Activated B cell treated with CpG ODN at 0.5 μM for 24 hours (primary cell): ENCODE data around the gene IL17RB. TPM values are rescaled to one million over a fixed set of nuclear protein-coding genes. Genes with fewer than 3 reads are reported as not detected.

Source experiments
- ATAC-seq: fragments of 200-7000 bp; cut with Tn5 transposase; one replicate; pipeline ENCODE4 v1.10.0; 2021; ENCODE audit warnings: low read depth, mild to moderate bottlenecking, moderate library complexity
- CTCF ChIA-PET: fragments of 350-600 bp; sonication (Branson Sonifier 250); formaldehyde crosslinking; loops from one replicate; lab custom pipeline; 2021; ENCODE audit warnings: antibody characterized with exemption; lab: Charles Lee
- POLR2A ChIA-PET: fragments of 350-600 bp; sonication (Branson Sonifier 250); formaldehyde crosslinking; loops from one replicate; lab custom pipeline; 2021; ENCODE audit warnings: antibody characterized with exemption; lab: Charles Lee
- DNase-seq: peaks from one replicate; pipeline ENCODE4 v3.0.0; 2022
- H3K27ac Mint-ChIP-seq: one replicate; pipeline ENCODE4 v1.8.0; 2020; ENCODE audit warnings: mixed read lengths
- H3K27me3 Mint-ChIP-seq: one replicate; pipeline ENCODE4 v1.8.0; 2021; ENCODE audit warnings: mixed read lengths
- H3K36me3 Mint-ChIP-seq: one replicate; pipeline ENCODE4 v1.8.0; 2021; ENCODE audit warnings: low read depth, mixed read lengths
- H3K4me1 Mint-ChIP-seq: one replicate; pipeline ENCODE4 v1.8.0; 2021; ENCODE audit warnings: mixed read lengths
- H3K4me3 Mint-ChIP-seq: one replicate; pipeline ENCODE4 v1.8.0; 2020; ENCODE audit warnings: mild to moderate bottlenecking, mixed read lengths
- H3K9me3 Mint-ChIP-seq: one replicate; pipeline ENCODE4 v1.8.0; 2020; ENCODE audit warnings: mixed read lengths
- CTCF ChIP-seq: fragments of 200-600 bp; IDR thresholded peaks from one replicate; pipeline ENCODE4 v1.8.0; 2022; ENCODE audit warnings: antibody characterized with exemption, mild to moderate bottlenecking
- intact Hi-C: fragments of 100-400 bp; cut with micrococcal nuclease; formaldehyde crosslinking; loops from one replicate; pipeline ENCODE4 v1.15.1; 2024
- total RNA-seq: library from RNA; stranded (reverse); gene quantifications from 2 replicates; pipeline ENCODE4 v1.2.3, GENCODE V29; 2022

Gene IL17RB
- total RNA-seq, 1 donor from 2014 or later: 3.0 TPM

GRCh38 chr3:53859178-53859577 lies 12.8 kb downstream of the IL17RB start:
- DNase-seq (no peak), ATAC-seq (no peak)
- Mint-ChIP-seq H3K27me3 (no peaks in the 10 kb centered on the region), H3K9me3 (no peaks in the 10 kb centered on the region), H3K36me3 (peaks cover 27% of the 10 kb centered on the region), H3K4me1 (peaks cover 41% of the 10 kb centered on the region), H3K4me3 (no peak overlapping the region), H3K27ac (no peak overlapping the region)
- CTCF ChIA-PET: interaction anchor here (0.9 kb wide), 1 partner anchor 48 kb away, joined by 3 read pairs; no protein-coding TSS in a partner anchor
- TF ChIP-seq CTCF: no peak
- POLR2A ChIA-PET: no interaction called here
- intact Hi-C loops: no loop called here

DNA sequence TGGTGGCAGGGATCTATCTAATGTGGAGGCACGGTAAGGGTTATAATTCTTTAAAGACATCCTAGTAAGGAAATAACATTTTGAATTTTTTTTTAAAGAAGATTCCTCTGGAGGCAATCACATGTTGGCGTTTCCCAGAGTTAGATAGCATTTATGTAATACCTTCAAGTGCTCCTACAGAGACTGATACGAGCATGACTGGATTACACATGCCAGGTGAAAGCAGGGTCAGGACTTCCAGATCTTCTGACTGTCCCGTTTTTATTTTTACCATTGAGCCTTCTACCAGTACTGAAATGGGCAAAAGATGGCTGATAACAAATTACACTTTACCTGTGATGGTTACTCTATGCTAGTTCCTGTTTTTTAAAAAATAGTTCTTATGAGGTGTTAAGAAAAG lies 13.8 kb downstream of the IL17RB start:
- DNase-seq (no peak), ATAC-seq (no peak)
- no peak for TF ChIP-seq CTCF
- intact Hi-C loops: no loop called here
- POLR2A ChIA-PET: no interaction called here
- Mint-ChIP-seq H3K27ac (no peak overlapping the region), H3K36me3 (peaks cover 35% of the 10 kb centered on the region), H3K4me3 (no peak overlapping the region), H3K4me1 (peaks cover 48% of the 10 kb centered on the region), H3K27me3 (no peaks in the 10 kb centered on the region), H3K9me3 (no peaks in the 10 kb centered on the region)
- CTCF ChIA-PET: interaction anchor here (0.6 to 0.9 kb wide), 2 partner anchors 13 to 50 kb away, joined by 3 read pairs; no protein-coding TSS in a partner anchor

DNA sequence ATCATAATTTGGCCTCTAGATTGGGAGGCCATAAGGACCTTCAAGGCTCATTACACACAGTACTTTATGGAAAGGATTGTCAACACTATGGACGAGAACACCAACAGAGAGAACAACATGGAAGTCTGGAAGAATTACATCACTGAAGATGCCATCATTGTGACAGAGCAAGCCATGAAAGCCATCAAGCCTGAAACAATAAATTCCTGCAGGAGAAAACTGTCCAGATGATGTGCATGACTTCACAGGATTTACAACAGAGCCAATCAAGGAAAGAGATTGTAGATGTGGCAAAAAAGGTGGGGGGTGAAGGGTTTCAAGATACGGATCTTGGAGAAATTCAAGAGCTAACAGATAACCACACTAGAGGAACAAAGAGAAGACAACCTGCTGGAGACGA lies 15.9 kb downstream of the IL17RB start:
- Mint-ChIP-seq H3K27ac (no peak overlapping the region), H3K36me3 (peaks cover 42% of the 10 kb centered on the region), H3K27me3 (no peaks in the 10 kb centered on the region), H3K4me3 (no peak overlapping the region), H3K9me3 (no peaks in the 10 kb centered on the region), H3K4me1 (peaks cover 34% of the 10 kb centered on the region)
- no peak for ATAC-seq
- TF ChIP-seq CTCF: no peak
- ChIA-PET CTCF (interaction anchor here (0.6 kb wide), 1 partner anchor 697 kb away, joined by 3 read pairs; no protein-coding TSS in a partner anchor), POLR2A (no interaction called here)
- intact Hi-C loops: loop anchor here (1.0 kb wide), 1 partner anchor 563 kb away; no protein-coding TSS in a partner anchor
- no peak for DNase-seq

DNA sequence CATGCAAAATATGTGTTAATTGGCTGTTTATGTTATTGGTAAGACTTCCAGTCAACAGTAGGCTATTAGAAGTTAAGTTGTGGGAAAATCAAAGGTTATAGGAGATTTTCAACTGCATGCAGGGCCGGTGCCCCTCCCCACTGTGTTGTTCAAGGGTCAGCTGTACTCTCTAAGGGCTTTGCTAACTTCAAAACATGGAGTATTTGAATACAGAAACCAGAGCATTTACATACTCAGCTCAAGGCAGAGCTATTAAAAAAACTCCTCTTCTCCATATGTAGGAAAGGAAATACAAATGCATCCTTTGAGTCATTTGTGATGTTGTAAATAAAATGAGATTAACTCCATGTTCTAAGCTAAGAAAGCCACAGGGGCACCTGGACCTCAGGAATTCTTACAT lies 16.8 kb downstream of the IL17RB start:
- Mint-ChIP-seq H3K4me3 (no peak overlapping the region), H3K9me3 (no peaks in the 10 kb centered on the region), H3K36me3 (peaks cover 50% of the 10 kb centered on the region), H3K27me3 (no peaks in the 10 kb centered on the region), H3K4me1 (peaks cover 29% of the 10 kb centered on the region), H3K27ac (no peak overlapping the region)
- CTCF ChIA-PET: interaction anchor here (1.5 kb wide), 1 partner anchor 194 kb away, joined by 3 read pairs; no protein-coding TSS in a partner anchor
- intact Hi-C loops: loop anchor here (1.0 kb wide), 1 partner anchor 134 kb away; no protein-coding TSS in a partner anchor
- POLR2A ChIA-PET: interaction anchor here (0.7 to 1.6 kb wide), 2 partner anchors 28 to 166 kb away, joined by 4 to 5 read pairs; partner anchors contain the start of gene SELENOK
- ATAC-seq: no peak
- DNase-seq: no peak
- no peak for TF ChIP-seq CTCF

DNA sequence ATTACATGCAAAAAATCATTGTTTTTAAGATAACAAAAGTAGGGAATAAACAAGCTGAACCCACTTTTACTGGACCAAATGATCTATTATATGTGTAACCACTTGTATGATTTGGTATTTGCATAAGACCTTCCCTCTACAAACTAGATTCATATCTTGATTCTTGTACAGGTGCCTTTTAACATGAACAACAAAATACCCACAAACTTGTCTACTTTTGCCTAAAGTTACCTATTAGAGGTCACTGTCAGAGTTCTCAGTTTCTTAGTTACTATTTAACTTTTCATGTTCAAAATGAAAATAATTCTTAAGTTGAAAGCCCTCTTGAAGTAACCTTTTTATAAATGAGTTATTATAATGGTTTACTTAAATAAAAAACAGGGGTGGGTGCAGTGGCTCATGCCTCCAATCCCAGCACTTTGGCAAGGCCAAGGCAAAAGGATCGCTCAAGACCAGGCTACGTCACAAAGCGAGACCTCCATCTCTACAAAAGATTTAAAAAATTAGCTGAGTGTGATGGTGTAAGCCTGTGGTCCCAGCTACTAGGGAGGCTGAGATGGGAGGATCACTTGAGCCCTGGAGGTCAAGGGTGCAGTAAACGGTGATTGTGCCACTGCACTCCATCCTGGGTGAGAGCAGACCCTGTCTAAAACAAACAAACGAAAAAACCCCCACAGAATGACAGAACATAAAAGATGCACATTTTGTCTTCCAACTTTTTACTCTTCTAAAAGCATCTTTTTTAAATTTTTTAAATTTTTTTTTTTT lies 19.5 kb downstream of the IL17RB start:
- H3K4me1 Mint-ChIP-seq: peaks cover 22% of the 10 kb centered on the region
- intact Hi-C loops: no loop called here
- ChIA-PET CTCF (no interaction called here), POLR2A (interaction anchor here (0.7 to 1.2 kb wide), 2 partner anchors 9 to 16 kb away, joined by 3 read pairs; no protein-coding TSS in a partner anchor)
- no peaks in the 10 kb centered on the region for H3K9me3 Mint-ChIP-seq
- DNase-seq (no peak), ATAC-seq (no peak)
- H3K36me3 Mint-ChIP-seq: peaks cover 69% of the 10 kb centered on the region
- H3K4me3 Mint-ChIP-seq: no peak overlapping the region
- TF ChIP-seq CTCF: no peak
- H3K27me3 Mint-ChIP-seq: no peaks in the 10 kb centered on the region
- H3K27ac Mint-ChIP-seq: no peak overlapping the region
